Measurements from ENCODE around the gene HSPA2.
"Not testable (repeated sequence)": the region's sequence is repeated elsewhere in the genome, so short reads cannot be mapped to it uniquely, and the experiment has no call there.

Gene HSPA2

DNA sequence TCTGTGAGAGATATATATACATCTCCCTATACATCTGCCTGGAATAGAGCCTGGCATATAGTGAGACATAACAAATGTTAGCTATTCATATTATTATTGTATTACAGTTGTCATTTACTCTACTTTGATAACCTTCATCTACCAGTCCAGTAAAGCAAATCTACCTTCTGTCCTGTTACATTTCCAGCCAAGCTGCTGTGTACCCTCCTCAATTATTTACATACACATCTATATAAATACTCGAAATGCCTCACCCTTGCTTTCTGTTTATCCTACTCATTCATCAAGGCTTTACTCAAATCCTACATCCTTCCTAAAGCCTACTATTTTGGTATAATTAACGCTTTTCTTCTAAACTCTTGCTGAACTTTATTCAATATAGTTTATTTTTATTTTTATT lies 27.3 kb upstream of the HSPA2 start:
- DNase-seq (ENCODE audit: low read depth in 2 of 2): no peak

DNA sequence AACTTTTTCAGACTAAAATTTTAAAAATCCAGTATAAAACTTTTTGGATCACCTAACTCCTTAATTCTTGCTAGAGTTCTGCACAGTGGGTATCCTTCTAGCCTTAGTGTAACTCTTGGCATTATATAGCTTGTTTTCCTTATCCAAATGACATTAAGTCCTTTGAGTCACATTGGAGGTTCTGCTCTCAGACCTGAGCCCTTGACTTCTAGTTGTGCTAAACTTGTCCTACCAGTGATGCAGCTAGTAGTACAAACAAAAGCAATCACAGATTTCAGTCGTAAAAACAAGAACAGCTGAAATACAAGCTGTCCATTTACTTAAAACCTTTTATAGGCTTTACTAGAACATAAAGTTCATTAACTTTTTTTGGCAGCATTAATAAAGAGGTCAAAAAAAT lies 25.5 kb upstream of the HSPA2 start:
- DNase-seq (ENCODE audit: low read depth in 2 of 2): no peak

DNA sequence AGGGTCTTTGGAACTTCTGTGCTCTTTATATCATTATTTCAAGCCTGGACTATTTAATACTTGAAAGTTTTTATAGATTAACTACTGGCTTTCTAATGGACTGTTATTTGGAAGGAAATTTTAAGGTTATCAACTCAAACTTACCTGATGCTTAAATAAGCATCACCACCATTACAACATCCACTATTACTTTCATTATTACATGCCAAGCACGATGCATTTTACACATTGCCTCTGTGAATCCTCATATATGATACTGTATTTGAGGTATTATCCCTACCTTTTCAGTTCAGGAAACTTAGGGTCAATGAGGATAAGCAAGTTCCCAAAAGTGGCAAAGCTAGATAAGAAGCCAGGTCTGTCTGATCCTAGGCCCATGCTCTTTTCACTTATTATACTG lies 23.6 kb upstream of the HSPA2 start:
- no peak for DNase-seq (ENCODE audit: low read depth in 2 of 2)

DNA sequence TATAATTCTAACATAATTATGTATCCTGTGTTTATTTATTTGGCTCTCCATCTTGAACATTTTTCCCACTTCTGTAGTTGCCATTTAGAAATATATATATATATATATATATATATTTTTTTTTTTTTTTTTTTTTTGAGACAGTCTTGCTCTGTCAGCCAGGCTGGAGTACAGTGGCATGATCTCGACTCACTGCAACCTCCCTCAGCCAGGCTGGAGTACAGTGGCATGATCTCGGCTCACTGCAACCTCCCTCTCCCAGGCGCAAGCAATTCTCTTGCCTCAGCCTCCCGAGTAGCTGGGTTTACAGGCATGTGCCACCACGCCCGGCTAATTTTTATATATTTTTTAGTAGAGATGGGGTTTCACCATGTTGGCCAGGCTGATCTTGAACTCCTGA lies 22.9 kb upstream of the HSPA2 start:
- DNase-seq (ENCODE audit: low read depth in 2 of 2): not testable (repeated sequence)

DNA sequence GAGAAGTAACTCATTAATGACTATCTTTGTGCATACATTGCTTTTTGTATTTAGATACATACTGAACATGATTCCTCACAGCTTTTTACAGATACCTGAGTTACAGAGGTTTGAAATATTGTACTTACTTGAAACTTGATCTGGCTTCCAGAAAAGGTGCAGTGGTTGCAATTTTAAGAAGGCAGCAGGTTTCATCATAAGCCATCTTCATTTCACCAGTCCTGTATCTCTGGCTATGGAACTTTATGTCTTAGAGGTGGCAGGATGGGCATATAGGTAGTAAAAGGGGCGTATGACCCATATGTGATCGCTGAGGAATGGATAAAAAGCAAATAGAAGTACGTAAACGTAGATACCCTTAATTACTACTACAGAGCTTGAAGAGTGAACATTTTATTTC lies 22.3 kb upstream of the HSPA2 start:
- DNase-seq (ENCODE audit: low read depth in 2 of 2): no peak

DNA sequence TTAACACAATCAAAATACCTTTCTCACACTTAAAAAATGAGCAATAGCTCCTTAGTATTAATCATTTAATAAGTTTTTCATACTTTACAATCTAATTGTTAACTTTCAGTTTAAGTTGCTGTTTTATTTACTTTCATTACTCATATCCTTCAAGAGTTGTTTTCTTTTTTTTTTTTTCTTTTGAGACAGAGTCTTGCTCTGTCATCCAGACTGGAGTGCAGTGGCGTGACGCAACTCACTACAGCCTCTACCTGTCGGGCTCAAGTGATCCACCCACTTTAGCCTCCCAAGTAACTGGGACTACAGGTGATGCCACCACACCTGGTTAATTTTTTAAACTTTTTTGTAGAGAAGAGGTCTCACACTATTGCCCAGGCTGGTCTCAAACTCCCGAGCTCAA lies 19.8 kb upstream of the HSPA2 start:
- DNase-seq (ENCODE audit: low read depth in 2 of 2): no peak

DNA sequence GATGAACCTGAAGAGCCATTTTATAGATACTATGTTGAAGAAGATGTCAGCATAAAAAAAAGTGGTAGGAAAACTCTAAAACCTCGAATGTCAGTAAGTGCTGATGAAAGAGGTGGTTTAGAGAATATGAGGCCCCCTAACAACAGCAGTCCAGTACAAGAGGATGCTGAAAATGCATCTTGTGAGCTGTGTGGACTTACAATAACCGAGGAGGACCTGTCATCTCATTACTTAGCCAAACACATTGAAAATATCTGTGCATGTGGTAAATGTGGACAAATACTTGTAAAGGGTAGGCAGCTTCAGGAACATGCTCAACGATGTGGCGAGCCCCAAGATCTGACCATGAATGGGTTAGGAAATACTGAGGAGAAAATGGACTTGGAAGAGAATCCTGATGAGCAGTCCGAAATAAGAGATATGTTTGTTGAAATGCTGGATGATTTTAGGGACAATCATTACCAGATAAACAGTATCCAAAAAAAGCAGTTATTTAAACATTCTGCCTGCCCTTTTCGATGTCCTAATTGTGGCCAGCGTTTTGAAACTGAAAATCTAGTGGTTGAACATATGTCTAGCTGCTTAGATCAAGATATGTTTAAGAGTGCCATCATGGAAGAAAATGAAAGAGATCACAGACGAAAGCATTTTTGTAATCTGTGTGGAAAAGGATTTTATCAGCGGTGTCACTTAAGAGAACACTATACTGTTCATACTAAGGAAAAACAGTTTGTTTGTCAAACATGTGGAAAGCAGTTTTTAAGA lies 17.8 kb upstream of the HSPA2 start:
- no peak for DNase-seq (ENCODE audit: low read depth in 2 of 2)

DNA sequence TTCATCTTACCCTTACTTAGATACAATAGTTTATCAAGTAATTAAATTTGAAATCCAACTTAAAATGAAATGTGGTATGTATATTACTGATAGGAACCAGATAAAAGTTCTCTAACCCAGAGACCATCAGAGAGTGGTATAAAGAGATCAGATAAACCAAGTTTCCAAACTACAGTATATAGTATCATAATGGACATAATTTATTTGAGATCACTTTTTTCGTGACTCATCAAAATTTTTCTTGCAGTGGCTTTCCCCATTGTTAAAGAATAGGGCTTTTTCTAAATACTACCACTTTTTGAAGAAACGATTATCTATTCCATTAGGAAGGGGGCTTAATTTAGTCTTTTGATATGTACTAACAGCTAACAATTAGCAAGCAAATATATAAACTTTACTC lies 15.2 kb upstream of the HSPA2 start:
- no peak for DNase-seq (ENCODE audit: low read depth in 2 of 2)

DNA sequence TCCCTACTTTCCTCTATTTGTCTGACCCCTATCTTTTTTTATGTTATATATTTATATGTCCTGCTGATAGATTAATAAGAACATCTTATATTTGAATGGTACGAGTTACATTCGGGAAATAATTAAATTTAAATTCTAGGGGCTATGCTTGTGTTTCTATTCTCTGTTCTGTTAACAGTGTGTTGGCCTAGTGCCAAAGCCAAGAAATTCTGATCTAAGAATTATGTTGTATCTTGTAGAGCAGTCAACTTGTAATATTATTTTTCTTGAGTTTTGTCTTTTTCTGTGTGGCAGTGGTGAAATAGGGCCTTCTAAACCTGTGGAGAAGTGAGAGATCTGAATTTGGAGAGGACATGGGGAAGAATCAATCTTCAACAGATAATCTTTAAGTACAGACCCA lies 9.0 kb upstream of the HSPA2 start:
- DNase-seq (ENCODE audit: low read depth in 2 of 2): no peak

DNA sequence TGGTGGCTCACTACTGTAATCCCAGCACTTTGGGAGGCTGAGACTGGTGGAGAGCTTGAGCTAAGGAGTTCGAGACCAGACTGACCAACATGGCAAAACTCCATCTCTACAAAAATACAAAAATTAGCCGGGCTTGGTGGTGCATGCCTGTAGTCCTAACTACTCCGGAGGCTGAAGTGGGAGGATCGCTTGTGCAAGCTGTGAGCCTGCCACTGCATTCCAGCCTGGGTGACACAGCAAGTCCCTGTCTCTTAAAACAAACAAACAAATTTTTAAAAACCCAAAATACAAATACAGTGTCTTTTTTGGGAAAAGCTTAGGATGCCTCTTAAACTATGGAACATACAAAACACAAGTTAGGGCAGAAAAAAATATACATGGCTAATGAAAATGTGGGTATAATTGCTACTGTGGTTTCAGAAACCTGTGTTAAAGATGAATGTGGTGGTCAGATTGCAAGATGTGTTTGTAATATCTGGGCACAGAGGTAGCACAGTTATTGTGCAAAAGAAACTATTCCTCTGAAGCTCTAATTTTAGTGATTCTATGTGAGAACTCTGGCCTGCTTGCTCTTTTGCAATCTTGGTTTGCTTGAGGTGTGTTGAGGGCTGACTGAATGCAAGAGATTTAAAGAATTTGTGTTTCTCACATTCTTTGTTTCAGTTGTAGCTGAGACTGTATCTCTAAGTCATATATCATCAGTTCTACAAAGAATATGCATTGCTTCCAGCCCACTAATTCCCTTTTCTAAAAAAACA lies 3.9 kb upstream of the HSPA2 start:
- no peak for DNase-seq (ENCODE audit: low read depth in 2 of 2)

DNA sequence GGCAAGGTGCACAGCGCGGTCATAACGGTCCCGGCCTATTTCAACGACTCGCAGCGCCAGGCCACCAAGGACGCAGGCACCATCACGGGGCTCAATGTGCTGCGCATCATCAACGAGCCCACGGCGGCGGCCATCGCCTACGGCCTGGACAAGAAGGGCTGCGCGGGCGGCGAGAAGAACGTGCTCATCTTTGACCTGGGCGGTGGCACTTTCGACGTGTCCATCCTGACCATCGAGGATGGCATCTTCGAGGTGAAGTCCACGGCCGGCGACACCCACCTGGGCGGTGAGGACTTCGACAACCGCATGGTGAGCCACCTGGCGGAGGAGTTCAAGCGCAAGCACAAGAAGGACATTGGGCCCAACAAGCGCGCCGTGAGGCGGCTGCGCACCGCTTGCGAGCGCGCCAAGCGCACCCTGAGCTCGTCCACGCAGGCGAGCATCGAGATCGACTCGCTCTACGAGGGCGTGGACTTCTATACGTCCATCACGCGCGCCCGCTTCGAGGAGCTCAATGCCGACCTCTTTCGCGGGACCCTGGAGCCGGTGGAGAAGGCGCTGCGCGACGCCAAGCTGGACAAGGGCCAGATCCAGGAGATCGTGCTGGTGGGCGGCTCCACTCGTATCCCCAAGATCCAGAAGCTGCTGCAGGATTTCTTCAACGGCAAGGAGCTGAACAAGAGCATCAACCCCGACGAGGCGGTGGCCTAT lies 875 bp downstream of the HSPA2 start:
- DNase-seq (ENCODE audit: low read depth in 2 of 2): no peak

DNA sequence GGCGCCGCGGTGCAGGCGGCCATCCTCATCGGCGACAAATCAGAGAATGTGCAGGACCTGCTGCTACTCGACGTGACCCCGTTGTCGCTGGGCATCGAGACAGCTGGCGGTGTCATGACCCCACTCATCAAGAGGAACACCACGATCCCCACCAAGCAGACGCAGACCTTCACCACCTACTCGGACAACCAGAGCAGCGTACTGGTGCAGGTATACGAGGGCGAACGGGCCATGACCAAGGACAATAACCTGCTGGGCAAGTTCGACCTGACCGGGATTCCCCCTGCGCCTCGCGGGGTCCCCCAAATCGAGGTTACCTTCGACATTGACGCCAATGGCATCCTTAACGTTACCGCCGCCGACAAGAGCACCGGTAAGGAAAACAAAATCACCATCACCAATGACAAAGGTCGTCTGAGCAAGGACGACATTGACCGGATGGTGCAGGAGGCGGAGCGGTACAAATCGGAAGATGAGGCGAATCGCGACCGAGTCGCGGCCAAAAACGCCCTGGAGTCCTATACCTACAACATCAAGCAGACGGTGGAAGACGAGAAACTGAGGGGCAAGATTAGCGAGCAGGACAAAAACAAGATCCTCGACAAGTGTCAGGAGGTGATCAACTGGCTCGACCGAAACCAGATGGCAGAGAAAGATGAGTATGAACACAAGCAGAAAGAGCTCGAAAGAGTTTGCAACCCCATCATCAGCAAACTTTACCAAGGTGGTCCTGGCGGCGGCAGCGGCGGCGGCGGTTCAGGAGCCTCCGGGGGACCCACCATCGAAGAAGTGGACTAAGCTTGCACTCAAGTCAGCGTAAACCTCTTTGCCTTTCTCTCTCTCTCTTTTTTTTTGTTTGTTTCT lies 1.7 kb downstream of the HSPA2 start:
- no peak for DNase-seq (ENCODE audit: low read depth in 2 of 2)

DNA sequence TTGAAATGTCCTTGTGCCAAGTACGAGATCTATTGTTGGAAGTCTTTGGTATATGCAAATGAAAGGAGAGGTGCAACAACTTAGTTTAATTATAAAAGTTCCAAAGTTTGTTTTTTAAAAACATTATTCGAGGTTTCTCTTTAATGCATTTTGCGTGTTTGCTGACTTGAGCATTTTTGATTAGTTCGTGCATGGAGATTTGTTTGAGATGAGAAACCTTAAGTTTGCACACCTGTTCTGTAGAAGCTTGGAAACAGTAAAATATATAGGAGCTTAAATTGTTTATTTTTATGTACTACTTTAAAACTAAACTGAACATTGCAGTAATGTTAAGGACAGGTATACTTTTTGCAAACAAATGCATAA lies 2.3 kb downstream of the HSPA2 start:
- no peak for DNase-seq (ENCODE audit: low read depth in 2 of 2)

DNA sequence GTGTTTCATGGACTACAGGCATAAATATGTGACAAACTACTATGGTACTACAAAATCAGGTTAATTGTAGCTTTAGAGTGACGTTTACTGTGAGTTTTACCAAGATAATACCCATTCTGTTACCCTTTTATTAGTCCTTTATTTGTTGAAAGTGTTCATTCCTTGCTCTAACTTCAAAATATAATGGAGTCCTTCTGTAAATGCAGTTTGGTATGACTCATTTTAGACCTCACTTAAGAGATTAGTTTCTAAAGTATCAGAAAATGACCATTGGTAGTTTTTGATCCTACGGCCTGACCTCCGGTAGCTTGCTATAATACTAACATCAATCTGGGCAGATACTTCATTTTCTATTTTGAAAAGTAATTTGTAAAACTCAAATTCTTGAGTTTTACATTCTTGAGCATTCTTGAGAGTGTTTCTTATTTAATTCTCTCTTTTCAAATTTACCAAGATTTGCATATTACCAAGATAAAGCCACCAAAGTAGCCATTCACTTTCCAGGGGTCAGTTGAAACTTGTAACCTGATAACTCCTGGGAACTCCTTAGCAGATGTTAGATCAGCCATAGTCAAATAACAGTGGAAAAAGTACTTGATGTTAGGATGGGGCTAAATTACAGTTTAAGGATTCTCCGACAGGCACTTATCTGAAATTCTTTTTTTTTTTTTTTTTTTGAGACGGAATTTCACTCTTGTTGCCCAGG lies 4.2 kb downstream of the HSPA2 start:
- DNase-seq (ENCODE audit: low read depth in 2 of 2): no peak

DNA sequence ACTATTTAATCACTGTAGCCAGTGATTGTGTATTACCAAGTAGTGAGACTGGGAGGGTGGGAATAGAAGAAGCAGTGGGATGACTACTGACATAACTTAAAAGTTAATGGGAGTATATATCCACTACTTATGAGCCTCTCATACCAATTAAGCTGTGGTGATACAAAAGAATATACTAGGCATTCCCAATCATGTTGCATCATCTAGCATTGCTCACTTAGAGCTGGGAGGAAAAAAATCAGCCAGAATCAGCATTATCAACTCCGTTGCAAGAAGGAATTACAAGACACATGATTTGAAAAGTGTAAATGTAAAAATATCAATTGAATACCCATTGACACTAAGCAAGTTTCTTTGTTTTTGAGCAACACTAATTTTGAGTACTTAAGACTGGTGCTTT lies 8.5 kb downstream of the HSPA2 start:
- no peak for DNase-seq (ENCODE audit: low read depth in 2 of 2)

DNA sequence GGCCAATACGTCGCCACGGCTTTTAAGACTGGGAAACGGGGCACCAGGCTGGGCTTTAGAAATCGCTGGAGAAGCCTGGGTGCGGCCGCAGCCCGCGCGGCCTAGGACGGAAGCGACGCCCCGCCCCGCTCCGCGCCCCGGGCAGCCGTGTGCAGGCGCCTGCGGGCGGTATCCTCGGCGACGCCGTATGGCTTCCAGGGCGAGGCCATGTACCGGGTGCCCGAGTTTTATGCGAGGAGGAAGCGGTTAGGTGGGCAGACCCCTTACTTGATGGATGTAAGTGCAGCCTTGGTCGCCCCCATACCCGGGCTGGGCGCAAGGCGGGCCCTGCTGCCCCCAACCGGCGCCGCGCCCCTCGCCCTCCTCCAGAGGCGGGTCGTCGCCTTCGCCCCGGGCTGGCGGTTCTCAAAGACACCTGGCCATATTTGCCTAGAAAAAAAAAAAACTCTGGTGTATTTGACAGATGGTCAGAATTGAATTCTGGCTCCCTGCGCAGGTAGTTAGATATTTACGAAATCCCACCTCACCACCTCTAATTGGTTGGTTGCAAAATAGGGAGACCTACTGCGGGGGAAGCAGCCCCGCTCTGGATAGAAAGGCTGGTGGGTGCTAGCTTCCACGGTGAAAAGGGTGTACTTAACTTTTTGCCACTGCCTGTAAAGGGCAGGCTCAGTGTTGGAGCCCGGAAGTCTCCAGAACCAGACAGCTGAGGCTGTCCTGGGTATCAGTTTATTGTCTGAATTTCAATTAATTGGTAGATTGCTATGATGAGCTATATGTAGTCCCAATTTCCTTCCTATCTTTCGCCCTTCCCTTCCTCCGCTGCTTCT lies 9.5 kb downstream of the HSPA2 start, which contains the start of gene PPP1R36:
PPP1R36 (plus strand) TSS at position 171 of the 830 bp plus-strand sequence; CDS start at position 208, 37 bp downstream.
- no peak for DNase-seq (ENCODE audit: low read depth in 2 of 2)

DNA sequence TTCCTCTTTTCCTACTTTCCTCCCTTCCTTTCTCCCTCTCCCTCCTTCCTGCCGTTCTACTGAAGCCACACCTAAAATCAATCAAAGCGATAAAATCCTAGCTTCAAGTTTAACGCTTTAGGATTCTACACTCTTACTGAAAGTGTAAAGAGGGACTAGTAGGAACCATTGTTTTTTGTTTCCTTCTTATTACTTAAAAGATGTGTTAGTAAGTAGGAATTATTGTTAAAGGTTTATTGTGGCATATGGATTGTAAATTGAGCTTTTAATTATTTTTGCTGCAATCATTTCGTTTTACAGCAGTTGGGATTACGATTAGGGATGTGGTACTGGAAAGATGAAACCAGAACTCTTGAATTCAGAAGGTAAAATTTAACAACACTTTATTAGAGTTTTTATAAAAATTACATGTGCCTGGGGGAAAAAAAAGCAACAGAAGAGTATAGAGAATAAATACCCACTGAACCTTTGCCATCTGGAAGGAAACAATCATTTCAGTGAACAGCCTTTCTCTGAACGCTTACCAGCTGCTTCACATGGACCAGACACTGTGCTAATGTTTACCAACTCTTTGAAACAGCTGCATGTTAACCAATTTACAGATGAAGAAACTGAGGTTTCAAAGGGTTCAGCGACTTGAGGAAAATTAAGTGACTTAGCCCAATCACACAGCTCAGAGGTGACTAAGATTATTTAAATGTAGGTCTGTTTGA lies 10.2 kb downstream of the HSPA2 start:
- no peak for DNase-seq (ENCODE audit: low read depth in 2 of 2)

DNA sequence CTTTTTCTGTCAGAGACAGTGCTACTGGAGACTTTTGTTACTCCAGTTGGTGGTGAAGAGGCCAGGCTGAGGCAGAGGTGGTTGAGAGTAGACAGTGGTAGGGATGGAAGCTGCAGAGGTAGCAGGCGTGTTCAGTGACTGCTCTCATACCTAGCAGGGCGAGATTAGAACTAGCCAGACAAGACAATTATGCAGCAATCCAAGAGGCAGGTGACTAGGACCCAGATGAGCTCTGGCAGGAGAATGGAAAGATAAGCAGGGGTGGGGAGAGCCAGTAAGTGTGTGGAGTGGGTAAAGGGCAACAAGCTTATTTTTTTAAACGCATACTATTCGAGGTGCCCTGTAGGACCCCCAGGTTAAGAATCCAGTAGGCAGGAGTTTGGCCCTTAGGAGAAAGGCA lies 14.0 kb downstream of the HSPA2 start:
- no peak for DNase-seq (ENCODE audit: low read depth in 2 of 2)

DNA sequence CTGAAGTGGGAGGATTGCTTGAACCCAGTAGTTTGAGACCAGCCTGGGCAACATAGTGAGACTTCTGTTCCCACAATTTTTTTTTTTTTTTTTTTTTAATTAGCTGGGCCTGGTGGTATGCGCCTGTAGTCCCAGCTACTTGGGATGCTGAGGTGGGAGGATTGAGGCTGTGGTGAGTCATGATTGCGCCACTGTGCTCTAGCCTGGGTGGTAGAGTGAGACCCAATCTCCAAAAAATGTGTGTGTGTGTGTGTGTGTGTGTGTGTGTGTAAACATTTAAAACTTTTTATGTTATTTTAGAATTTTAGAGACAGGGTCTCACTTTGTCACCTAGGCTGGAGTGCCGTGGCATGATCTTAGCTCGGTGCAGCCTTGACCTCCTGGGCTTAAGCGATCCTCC lies 16.0 kb downstream of the HSPA2 start:
- DNase-seq (ENCODE audit: low read depth in 2 of 2): no peak

DNA sequence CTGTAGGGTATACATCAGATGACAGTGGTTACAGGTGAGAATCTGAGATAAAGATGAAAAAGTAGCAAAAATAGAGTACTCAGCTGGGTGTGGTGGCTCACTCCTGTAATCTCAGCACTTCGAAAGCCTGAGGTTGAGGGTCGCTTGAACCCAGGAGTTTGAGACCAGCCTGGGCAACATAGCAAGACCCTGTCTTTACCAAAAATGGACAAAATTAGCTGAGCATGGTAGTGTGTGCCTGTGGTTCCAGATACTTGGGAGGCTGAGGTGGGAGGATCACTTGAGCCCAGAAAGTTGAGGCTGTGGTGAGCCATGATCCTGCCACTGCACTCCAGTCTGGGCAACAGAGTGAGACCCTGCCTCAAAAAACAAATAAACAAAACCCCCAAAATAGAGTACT lies 17.7 kb downstream of the HSPA2 start:
- not testable (repeated sequence) for DNase-seq (ENCODE audit: low read depth in 2 of 2)
